Loucy (cell line): ENCODE data around the gene TPK1.

ENCODE experiments used
- EZH2phosphoT487 ChIP-seq: fragments of 200-600 bp; IDR thresholded peaks from 2 replicates; pipeline ENCODE4 v1.6.1; 2018; ENCODE audit warnings: antibody characterized with exemption, mild to moderate bottlenecking, moderate library complexity, borderline replicate concordance
- TF ChIP-seq, protein P1 (sequence below): fragments of 200-600 bp; sonication (generic); conservative IDR thresholded peaks from 2 replicates; pipeline ENCODE4 v1.5.1; 2014; ENCODE audit warnings: mild to moderate bottlenecking, antibody characterized with exemption, low read length

GRCh38 chr7:144674550-144674949, 161.3 kb downstream of the TPK1 start:
- TF ChIP-seq, protein P1, sequence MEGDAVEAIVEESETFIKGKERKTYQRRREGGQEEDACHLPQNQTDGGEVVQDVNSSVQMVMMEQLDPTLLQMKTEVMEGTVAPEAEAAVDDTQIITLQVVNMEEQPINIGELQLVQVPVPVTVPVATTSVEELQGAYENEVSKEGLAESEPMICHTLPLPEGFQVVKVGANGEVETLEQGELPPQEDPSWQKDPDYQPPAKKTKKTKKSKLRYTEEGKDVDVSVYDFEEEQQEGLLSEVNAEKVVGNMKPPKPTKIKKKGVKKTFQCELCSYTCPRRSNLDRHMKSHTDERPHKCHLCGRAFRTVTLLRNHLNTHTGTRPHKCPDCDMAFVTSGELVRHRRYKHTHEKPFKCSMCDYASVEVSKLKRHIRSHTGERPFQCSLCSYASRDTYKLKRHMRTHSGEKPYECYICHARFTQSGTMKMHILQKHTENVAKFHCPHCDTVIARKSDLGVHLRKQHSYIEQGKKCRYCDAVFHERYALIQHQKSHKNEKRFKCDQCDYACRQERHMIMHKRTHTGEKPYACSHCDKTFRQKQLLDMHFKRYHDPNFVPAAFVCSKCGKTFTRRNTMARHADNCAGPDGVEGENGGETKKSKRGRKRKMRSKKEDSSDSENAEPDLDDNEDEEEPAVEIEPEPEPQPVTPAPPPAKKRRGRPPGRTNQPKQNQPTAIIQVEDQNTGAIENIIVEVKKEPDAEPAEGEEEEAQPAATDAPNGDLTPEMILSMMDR: no peak
- TF ChIP-seq EZH2phosphoT487: no peak
